Measurements from ENCODE around the gene C14orf132. TPM values are rescaled to one million over a fixed set of nuclear protein-coding genes. Genes with fewer than 3 reads are reported as not detected.

Gene C14orf132
- total RNA-seq, 4 donors from 2014 or later, result 2.7 to 3.7 (median 3.0) TPM

- Histone ChIP-seq H3K27me3 (no peaks in the 10 kb centered on the region), H3K9me3 (no peaks in the 10 kb centered on the region), H3K4me1 (no peaks in the 10 kb centered on the region), H3K4me3 (replicated peaks in 1 of 3) (no peak overlapping the region), H3K36me3 (no peaks in the 10 kb centered on the region), H3K27ac (no peak overlapping the region)
- intact Hi-C loops (cut with DNase I), result no loop called here
- 90 to 91% methylated on average over 11 of the region's 11 CpGs for WGBS, 2 donors
- DNase-seq, result no peak
- TF ChIP-seq POLR2A (IDR thresholded peaks at IDR 0.05) (no peak), CTCF (IDR thresholded peaks at IDR 0.05) (no peak)
Measured at GRCh38 chr14:96082420-96083300, 43.5 kb downstream of the C14orf132 start.

- H3K27ac ChIP-seq, result no peak overlapping the region
- DNase-seq, result peak; percentile 89 to 91
Measured at GRCh38 chr14:96083667-96084320, 44.6 kb downstream of the C14orf132 start.

GRCh38 chr14:96084796-96085195, 45.6 kb downstream of the C14orf132 start:
- Histone ChIP-seq H3K9me3 (no peaks in the 10 kb centered on the region), H3K36me3 (no peaks in the 10 kb centered on the region), H3K4me1 (no peaks in the 10 kb centered on the region), H3K27ac (no peak overlapping the region), H3K4me3 (replicated peaks in 1 of 3) (no peak overlapping the region), H3K27me3 (no peaks in the 10 kb centered on the region)
- intact Hi-C loops (cut with DNase I), result no loop called here
- TF ChIP-seq POLR2A (IDR thresholded peaks at IDR 0.05), result no peak
- TF ChIP-seq CTCF (IDR thresholded peaks at IDR 0.05), result no peak
- no peak for DNase-seq
- WGBS, 2 donors, result 45 to 71% methylated on average over 1 to 4 of the region's 4 CpGs

More at GRCh38 chr14:96083667-96084320, 44.6 kb downstream of the C14orf132 start:
- H3K4me1 ChIP-seq, result no peaks in the 10 kb centered on the region
- intact Hi-C loops (cut with DNase I), result no loop called here
- H3K36me3 ChIP-seq, result no peaks in the 10 kb centered on the region
- no peak overlapping the region for H3K4me3 ChIP-seq (replicated peaks in 1 of 3)
- WGBS, 2 donors, result 44 to 48% methylated on average over 10 of the region's 10 CpGs
- H3K9me3 ChIP-seq, result no peaks in the 10 kb centered on the region
- no peaks in the 10 kb centered on the region for H3K27me3 ChIP-seq
- no peak for TF ChIP-seq CTCF (IDR thresholded peaks at IDR 0.05)
- no peak for TF ChIP-seq POLR2A (IDR thresholded peaks at IDR 0.05)

- Histone ChIP-seq H3K4me1 (peaks cover 4 to 5% of the 10 kb centered on the region in 2 donors), H3K36me3 (no peaks in the 10 kb centered on the region), H3K27ac (no peak overlapping the region), H3K4me3 (replicated peaks in 1 of 3) (no peak overlapping the region), H3K9me3 (no peaks in the 10 kb centered on the region), H3K27me3 (no peaks in the 10 kb centered on the region)
- 61 to 76% methylated on average over 8 of the region's 8 CpGs for WGBS, 2 donors
- intact Hi-C loops (cut with DNase I), result no loop called here
- DNase-seq, result no peak
- TF ChIP-seq POLR2A (IDR thresholded peaks at IDR 0.05) (no peak), CTCF (IDR thresholded peaks at IDR 0.05) (no peak)
Measured at GRCh38 chr14:96085369-96085768, 46.2 kb downstream of the C14orf132 start.

- Histone ChIP-seq H3K4me3 (replicated peaks in 1 of 3) (no peak overlapping the region), H3K36me3 (no peaks in the 10 kb centered on the region), H3K27ac (no peak overlapping the region), H3K27me3 (no peaks in the 10 kb centered on the region), H3K9me3 (no peaks in the 10 kb centered on the region), H3K4me1 (peaks cover 11 to 12% of the 10 kb centered on the region in 2 donors)
- WGBS, 2 donors, result 77 to 89% methylated on average over 3 of the region's 3 CpGs
- TF ChIP-seq CTCF (IDR thresholded peaks at IDR 0.05) (no peak), POLR2A (IDR thresholded peaks at IDR 0.05) (no peak)
- intact Hi-C loops (cut with DNase I), result no loop called here
- DNase-seq, result no peak
Measured at GRCh38 chr14:96086032-96086431, 46.9 kb downstream of the C14orf132 start.
